ENCODE results near the gene STK24. TPM values are rescaled to one million over a fixed set of nuclear protein-coding genes. Genes with fewer than 3 reads are reported as not detected.

The STK24 gene
- total RNA-seq, 1 donor from 2014 or later: 92.3 TPM

DNA sequence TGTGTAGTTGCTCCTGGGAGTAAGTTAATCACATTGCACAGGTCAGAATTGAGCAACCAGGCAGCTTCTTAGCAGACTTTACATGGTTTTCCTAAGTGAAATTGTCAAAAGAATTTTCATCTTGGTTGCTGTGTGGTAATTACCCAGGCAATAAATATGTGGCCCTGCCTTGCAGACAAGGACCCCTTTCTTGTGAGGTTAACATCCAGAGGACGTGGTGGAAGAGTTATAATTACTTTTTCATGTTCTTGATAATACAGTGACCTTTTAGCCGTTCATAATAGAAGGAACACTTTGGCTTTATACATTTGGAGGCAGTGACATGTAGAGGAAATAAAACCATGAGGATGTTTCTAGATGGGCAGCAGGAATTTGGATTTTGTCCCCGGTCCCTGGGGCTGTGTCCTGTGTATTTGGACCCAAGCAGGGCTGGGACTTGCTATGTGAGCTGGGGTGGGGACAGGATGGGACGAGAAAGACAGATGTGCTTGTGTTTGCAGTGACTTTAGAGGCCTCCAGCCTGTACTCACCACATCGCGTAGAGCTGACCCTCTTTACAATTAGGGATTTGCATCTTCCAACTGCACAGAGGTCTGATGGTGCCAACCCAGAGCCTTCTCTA is 156.2 kb downstream of the STK24 start:
- Mint-ChIP-seq H3K27me3 (ENCODE audit: unreplicated experiment) (peaks cover 4% of the 10 kb centered on the region), H3K9me3 (ENCODE audit: unreplicated experiment) (no peaks in the 10 kb centered on the region), H3K4me1 (ENCODE audit: unreplicated experiment) (peaks cover 4% of the 10 kb centered on the region), H3K36me3 (ENCODE audit: low read depth, unreplicated experiment) (peaks cover 72% of the 10 kb centered on the region), H3K4me3 (ENCODE audit: unreplicated experiment) (no peak overlapping the region), H3K27ac (ENCODE audit: unreplicated experiment) (no peak overlapping the region)
- DNase-seq (ENCODE audit: low spot score): no peak
- TF ChIP-seq, protein P1, sequence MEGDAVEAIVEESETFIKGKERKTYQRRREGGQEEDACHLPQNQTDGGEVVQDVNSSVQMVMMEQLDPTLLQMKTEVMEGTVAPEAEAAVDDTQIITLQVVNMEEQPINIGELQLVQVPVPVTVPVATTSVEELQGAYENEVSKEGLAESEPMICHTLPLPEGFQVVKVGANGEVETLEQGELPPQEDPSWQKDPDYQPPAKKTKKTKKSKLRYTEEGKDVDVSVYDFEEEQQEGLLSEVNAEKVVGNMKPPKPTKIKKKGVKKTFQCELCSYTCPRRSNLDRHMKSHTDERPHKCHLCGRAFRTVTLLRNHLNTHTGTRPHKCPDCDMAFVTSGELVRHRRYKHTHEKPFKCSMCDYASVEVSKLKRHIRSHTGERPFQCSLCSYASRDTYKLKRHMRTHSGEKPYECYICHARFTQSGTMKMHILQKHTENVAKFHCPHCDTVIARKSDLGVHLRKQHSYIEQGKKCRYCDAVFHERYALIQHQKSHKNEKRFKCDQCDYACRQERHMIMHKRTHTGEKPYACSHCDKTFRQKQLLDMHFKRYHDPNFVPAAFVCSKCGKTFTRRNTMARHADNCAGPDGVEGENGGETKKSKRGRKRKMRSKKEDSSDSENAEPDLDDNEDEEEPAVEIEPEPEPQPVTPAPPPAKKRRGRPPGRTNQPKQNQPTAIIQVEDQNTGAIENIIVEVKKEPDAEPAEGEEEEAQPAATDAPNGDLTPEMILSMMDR (IDR thresholded peaks at IDR 0.05; ENCODE audit: unreplicated experiment): no peak

DNA sequence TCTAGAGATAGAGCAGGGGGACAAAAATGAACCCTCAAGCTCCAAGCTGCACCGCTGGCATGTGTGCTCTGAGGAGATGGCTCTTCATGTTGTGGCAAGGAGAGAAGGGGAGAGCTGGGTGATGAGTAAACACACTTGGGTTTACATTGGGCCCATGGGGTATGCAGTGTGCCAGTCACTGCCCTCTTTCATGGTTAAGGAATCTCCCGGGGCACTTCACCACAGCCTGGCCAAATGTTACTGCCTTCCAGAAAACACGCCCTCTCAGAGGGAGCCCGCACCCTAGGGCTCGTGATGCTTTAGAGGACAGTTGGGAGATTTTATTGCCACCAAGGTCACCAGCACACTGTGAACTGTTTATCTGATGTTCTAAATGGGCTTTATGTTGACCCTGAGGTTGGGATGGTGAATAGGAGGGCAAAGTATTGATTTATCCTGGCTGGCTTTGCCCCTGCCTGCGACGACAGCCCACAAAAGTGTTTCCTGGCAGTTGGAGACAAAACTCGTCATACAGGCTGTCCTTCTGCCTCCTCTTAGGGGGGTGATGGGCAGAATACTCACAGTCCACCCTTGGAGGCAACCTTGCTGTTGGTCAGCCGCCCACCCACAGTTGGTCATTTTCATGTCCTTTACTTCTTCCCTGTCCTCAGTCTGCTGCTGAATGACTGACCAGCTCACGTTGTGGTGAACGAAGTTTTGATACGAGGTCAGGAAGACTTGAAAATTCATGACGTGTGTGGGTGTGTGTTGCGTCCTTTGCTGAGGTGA is 156.9 kb downstream of the STK24 start:
- no peak overlapping the region for H3K4me3 Mint-ChIP-seq (ENCODE audit: unreplicated experiment)
- TF ChIP-seq, protein P1 (IDR thresholded peaks at IDR 0.05; ENCODE audit: unreplicated experiment): no peak
- no peak overlapping the region for H3K27ac Mint-ChIP-seq (ENCODE audit: unreplicated experiment)
- peaks cover 8% of the 10 kb centered on the region for H3K27me3 Mint-ChIP-seq (ENCODE audit: unreplicated experiment)
- peaks cover 72% of the 10 kb centered on the region for H3K36me3 Mint-ChIP-seq (ENCODE audit: low read depth, unreplicated experiment)
- H3K9me3 Mint-ChIP-seq (ENCODE audit: unreplicated experiment): no peaks in the 10 kb centered on the region
- H3K4me1 Mint-ChIP-seq (ENCODE audit: unreplicated experiment): peaks cover 4% of the 10 kb centered on the region
- DNase-seq (ENCODE audit: low spot score): no peak

DNA sequence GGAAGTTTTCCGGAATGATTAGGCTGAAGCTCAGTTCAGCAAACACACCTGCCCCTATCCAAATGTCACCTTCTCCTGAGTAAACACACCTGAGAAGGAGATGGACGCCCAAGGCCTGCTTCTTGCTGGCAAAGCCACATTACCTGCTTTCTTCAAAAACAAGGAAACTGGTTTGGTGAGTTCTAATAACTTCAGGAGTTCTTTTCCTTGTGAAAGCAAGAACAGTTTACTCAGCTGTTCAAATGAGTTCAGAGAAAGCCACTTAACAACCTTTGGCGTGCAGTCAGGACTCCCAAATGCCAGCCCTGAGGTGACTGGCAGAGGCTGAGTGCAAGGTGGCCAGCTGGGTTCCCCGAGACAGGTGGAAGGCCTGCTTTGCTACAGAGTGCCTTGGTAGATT is 160.5 kb downstream of the STK24 start:
- no peak overlapping the region for H3K27ac Mint-ChIP-seq (ENCODE audit: unreplicated experiment)
- DNase-seq (ENCODE audit: low spot score): no peak
- H3K4me1 Mint-ChIP-seq (ENCODE audit: unreplicated experiment): peaks cover 16% of the 10 kb centered on the region
- H3K4me3 Mint-ChIP-seq (ENCODE audit: unreplicated experiment): no peak overlapping the region
- no peaks in the 10 kb centered on the region for H3K9me3 Mint-ChIP-seq (ENCODE audit: unreplicated experiment)
- H3K36me3 Mint-ChIP-seq (ENCODE audit: low read depth, unreplicated experiment): peaks cover 61% of the 10 kb centered on the region
- TF ChIP-seq, protein P1 (IDR thresholded peaks at IDR 0.05; ENCODE audit: unreplicated experiment): no peak
- H3K27me3 Mint-ChIP-seq (ENCODE audit: unreplicated experiment): peaks cover 4% of the 10 kb centered on the region

DNA sequence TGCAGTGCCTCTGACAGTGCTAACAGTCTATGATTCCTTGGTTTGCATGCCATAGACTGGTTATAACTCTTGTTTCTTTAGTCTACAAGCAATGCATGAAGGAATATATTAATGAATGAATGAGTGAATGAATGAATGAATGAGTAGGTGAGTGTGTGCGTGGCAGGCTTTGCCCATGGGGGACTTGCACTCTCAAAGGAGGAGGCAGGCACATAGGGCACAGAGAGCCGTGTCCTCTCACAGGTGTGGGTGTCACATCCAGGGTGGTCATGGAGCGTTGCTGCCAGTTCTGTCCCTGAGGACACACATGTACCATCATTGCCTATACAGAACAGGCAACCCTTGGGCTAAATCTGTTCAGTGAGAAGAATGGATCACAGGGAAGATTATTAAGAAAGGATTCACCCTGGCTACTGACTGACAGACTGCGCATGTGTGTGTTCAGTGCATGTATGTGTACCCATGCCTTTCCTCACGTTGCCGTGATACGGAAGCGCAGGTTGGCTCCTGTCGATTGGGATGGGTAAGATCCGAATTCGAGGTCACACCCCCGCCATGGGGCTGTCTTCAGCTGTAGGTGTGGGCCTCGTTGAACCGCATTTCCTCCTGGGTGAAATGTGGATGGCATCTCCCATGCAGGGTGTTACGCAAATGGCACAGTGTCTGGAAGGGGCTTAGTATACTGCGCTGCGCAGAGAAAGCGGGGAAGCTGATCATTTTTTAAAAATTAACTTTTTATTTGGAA is 161.4 kb downstream of the STK24 start:
- Mint-ChIP-seq H3K4me3 (ENCODE audit: unreplicated experiment) (no peak overlapping the region), H3K4me1 (ENCODE audit: unreplicated experiment) (peaks cover 24% of the 10 kb centered on the region), H3K27me3 (ENCODE audit: unreplicated experiment) (peaks cover 4% of the 10 kb centered on the region), H3K36me3 (ENCODE audit: low read depth, unreplicated experiment) (peaks cover 52% of the 10 kb centered on the region), H3K27ac (ENCODE audit: unreplicated experiment) (no peak overlapping the region), H3K9me3 (ENCODE audit: unreplicated experiment) (no peaks in the 10 kb centered on the region)
- TF ChIP-seq, protein P1 (IDR thresholded peaks at IDR 0.05; ENCODE audit: unreplicated experiment): no peak
- no peak for DNase-seq (ENCODE audit: low spot score)

Data from endothelial cell (in vitro differentiated cells).